ENCODE measurements around the gene PLEKHF1.

Gene PLEKHF1

GRCh38 chr19:29680447-29680846 is 15.2 kb downstream of the PLEKHF1 start:
- no peak for FAIRE-seq

GRCh38 chr19:29680937-29681336 is 15.7 kb downstream of the PLEKHF1 start:
- no peak for FAIRE-seq

- FAIRE-seq, result no peak
Measured at GRCh38 chr19:29681422-29682235, 16.4 kb downstream of the PLEKHF1 start.

- FAIRE-seq, result no peak
Measured at GRCh38 chr19:29682236-29682895, 17.1 kb downstream of the PLEKHF1 start.

- FAIRE-seq, result no peak
Measured at GRCh38 chr19:29683009-29683408, 17.7 kb downstream of the PLEKHF1 start.

GRCh38 chr19:29685326-29685725 is 20.1 kb downstream of the PLEKHF1 start:
- no peak for FAIRE-seq

GRCh38 chr19:29686285-29686805 is 21.1 kb downstream of the PLEKHF1 start:
- FAIRE-seq, result no peak

GRCh38 chr19:29687244-29687896 is 22.1 kb downstream of the PLEKHF1 start:
- no peak for FAIRE-seq

- no peak for FAIRE-seq
Measured at GRCh38 chr19:29687897-29688728, 22.9 kb downstream of the PLEKHF1 start.

GRCh38 chr19:29690842-29691241 is 25.6 kb downstream of the PLEKHF1 start:
- FAIRE-seq, result no peak

- no peak for FAIRE-seq
Measured at GRCh38 chr19:29694161-29694560, 28.9 kb downstream of the PLEKHF1 start.

GRCh38 chr19:29694669-29695627 is 29.7 kb downstream of the PLEKHF1 start:
- no peak for FAIRE-seq

- FAIRE-seq, result no peak
Measured at GRCh38 chr19:29695765-29696564, 30.7 kb downstream of the PLEKHF1 start.

- FAIRE-seq, result no peak
Measured at GRCh38 chr19:29696565-29696846, 31.2 kb downstream of the PLEKHF1 start.

GRCh38 chr19:29697523-29698261 is 32.4 kb downstream of the PLEKHF1 start:
- FAIRE-seq, result no peak

GRCh38 chr19:29699861-29700260 is 34.6 kb downstream of the PLEKHF1 start:
- FAIRE-seq, result no peak

GRCh38 chr19:29700498-29700897 is 35.2 kb downstream of the PLEKHF1 start:
- FAIRE-seq, result no peak

- FAIRE-seq, result no peak
Measured at GRCh38 chr19:29702161-29702962, 37.1 kb downstream of the PLEKHF1 start.

GRCh38 chr19:29702963-29703320 is 37.7 kb downstream of the PLEKHF1 start:
- no peak for FAIRE-seq

All from islet of Langerhans (tissue), 1 donor.